ENCODE results near the gene ANKRD24. TPM values are rescaled to one million over a fixed set of nuclear protein-coding genes. Genes with fewer than 3 reads are reported as not detected.

The ANKRD24 gene
- total RNA-seq, 2 experiments from 2014 or later, result 1.7 to 4.8 TPM

GRCh38 chr19:4173479-4174212 is 8.8 kb upstream of the ANKRD24 start:
- no peak overlapping the region for H3K27ac ChIP-seq (ENCODE audit: low read depth, low read length, poor library complexity, severe bottlenecking)
- H3K4me1 ChIP-seq (ENCODE audit: insufficient read depth, low read length, poor library complexity, severe bottlenecking), result no peaks in the 10 kb centered on the region
- no peak for TF ChIP-seq EZH2phosphoT487 (IDR thresholded peaks at IDR 0.05; ENCODE audit: borderline replicate concordance, low read depth, low read length)
- no peak for TF ChIP-seq CTCF (conservative IDR thresholded peaks at IDR 0.05; ENCODE audit: low read length)
- no TSS peak for BruUV-seq (replicated peaks)
- H3K36me3 ChIP-seq (ENCODE audit: insufficient read depth, low read length), result 0 out of 2 replicates have a peak, but pooled peaks cover under 1% of the 10 kb centered on the region
- no peaks in the 10 kb centered on the region for H3K9me2 ChIP-seq (ENCODE audit: insufficient read depth, low read length)
- H3K4me3 ChIP-seq (ENCODE audit: low read depth, low read length, poor library complexity, severe bottlenecking), result no peak overlapping the region
- DNase-seq (ENCODE audit: low spot score), result no peak
- POLR2A ChIA-PET, result no interaction called here
- CTCF ChIA-PET (ENCODE audit: unreplicated experiment), result no interaction called here
- no peaks in the 10 kb centered on the region for H4K20me1 ChIP-seq (ENCODE audit: insufficient read depth, low read length)
- no peak overlapping the region for H3K4me2 ChIP-seq (ENCODE audit: low read length)
- H2AFZ ChIP-seq (ENCODE audit: low read length), result no peak overlapping the region
- H3K9me3 ChIP-seq (ENCODE audit: low read length), result no peaks in the 10 kb centered on the region
- intact Hi-C loops (cut with micrococcal nuclease; ENCODE audit: unreplicated experiment), result no loop called here
- H3K79me2 ChIP-seq (ENCODE audit: insufficient read depth, low read depth, low read length), result no peaks in the 10 kb centered on the region

- CTCF ChIA-PET (ENCODE audit: unreplicated experiment), result no interaction called here
- no peak for DNase-seq (ENCODE audit: low spot score)
- Histone ChIP-seq H3K79me2 (ENCODE audit: insufficient read depth, low read depth, low read length) (no peaks in the 10 kb centered on the region), H3K4me3 (ENCODE audit: low read depth, low read length, poor library complexity, severe bottlenecking) (no peak overlapping the region), H3K9me2 (ENCODE audit: insufficient read depth, low read length) (no peaks in the 10 kb centered on the region), H3K4me2 (ENCODE audit: low read length) (no peak overlapping the region), H2AFZ (ENCODE audit: low read length) (no peak overlapping the region), H3K36me3 (ENCODE audit: insufficient read depth, low read length) (peaks cover 7% of the 10 kb centered on the region; the same call in 1 of the 2 replicates), H3K27ac (ENCODE audit: low read depth, low read length, poor library complexity, severe bottlenecking) (no peak overlapping the region), H3K4me1 (ENCODE audit: insufficient read depth, low read length, poor library complexity, severe bottlenecking) (no peaks in the 10 kb centered on the region), H3K9me3 (ENCODE audit: low read length) (no peaks in the 10 kb centered on the region), H4K20me1 (ENCODE audit: insufficient read depth, low read length) (no peaks in the 10 kb centered on the region)
- TF ChIP-seq CTCF (conservative IDR thresholded peaks at IDR 0.05; ENCODE audit: low read length), result no peak
- TF ChIP-seq EZH2phosphoT487 (IDR thresholded peaks at IDR 0.05; ENCODE audit: borderline replicate concordance, low read depth, low read length), result no peak
- intact Hi-C loops (cut with micrococcal nuclease; ENCODE audit: unreplicated experiment), result no loop called here
- TSS peak; percentile 69 for BruUV-seq (replicated peaks)
- POLR2A ChIA-PET, result no interaction called here
Observed at GRCh38 chr19:4174213-4174894, 8.1 kb upstream of the ANKRD24 start.

Data from OCI-LY7 (cell line).